ENCODE measurements around the gene MC1R.

DNA sequence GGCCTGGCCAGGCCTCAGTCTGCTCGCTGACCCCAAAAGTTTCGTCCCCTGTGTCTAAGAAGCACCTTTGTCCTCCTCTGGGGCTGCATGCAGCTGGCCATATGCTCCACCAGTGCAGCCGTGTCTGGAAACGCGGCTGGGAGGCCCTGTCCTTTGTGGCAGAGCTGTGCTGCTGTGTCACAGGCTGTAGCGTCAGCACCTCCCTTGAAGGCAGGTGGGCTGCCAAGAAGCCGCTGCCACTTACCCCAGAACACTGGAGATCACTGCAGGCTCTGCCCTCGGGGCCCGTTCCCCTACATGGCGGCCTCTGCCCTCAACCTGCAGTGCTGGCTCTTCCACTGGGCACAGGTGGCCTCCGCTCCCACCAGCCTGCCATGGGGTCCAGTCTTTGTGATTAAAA lies 15.7 kb upstream of the MC1R start:
- TF ChIP-seq SIN3A (conservative IDR thresholded peaks at IDR 0.05 in 1 of 2, IDR thresholded peaks at IDR 0.05 in 1 of 2; ENCODE audit: low read depth in 1 of 2, low read length in 2 of 2) (no peak), KDM1A (IDR thresholded peaks at IDR 0.05; ENCODE audit: borderline replicate concordance, low read length) (no peak), TAF1 (IDR thresholded peaks at IDR 0.05; ENCODE audit: low read depth, low read length) (no peak), CTCF (IDR thresholded peaks at IDR 0.05; ENCODE audit: control extremely low read depth in 1 of 3, insufficient read depth in 1 of 3, low read depth in 1 of 3, low read length in 3 of 3) (no peak), CHD1 (IDR thresholded peaks at IDR 0.05; ENCODE audit: low read depth, low read length) (no peak), POLR2A (IDR thresholded peaks at IDR 0.05; ENCODE audit: control extremely low read depth in 1 of 2, low read depth in 2 of 2, low read length in 2 of 2) (no peak), CBX8 (IDR thresholded peaks at IDR 0.05; ENCODE audit: borderline replicate concordance, low read depth, low read length) (no peak), EGR1 (IDR thresholded peaks at IDR 0.05; ENCODE audit: borderline replicate concordance, low read depth, low read length) (no peak), SIRT6 (IDR thresholded peaks at IDR 0.05; ENCODE audit: low read length) (no peak), SP2 (IDR thresholded peaks at IDR 0.05; ENCODE audit: low read length) (no peak), EZH2 (IDR thresholded peaks at IDR 0.05; ENCODE audit: low read depth, low read length, severe bottlenecking) (no peak), GABPA (IDR thresholded peaks at IDR 0.05; ENCODE audit: borderline replicate concordance, insufficient read depth, low read length) (no peak)
- TF ChIP-seq, protein P1, sequence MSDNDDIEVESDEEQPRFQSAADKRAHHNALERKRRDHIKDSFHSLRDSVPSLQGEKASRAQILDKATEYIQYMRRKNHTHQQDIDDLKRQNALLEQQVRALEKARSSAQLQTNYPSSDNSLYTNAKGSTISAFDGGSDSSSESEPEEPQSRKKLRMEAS (IDR thresholded peaks at IDR 0.05) = no peak
